ENCODE data around the gene SLC28A2.
A peak's percentile ranks its signal among the peaks of the same experiment; 100 is the strongest.
"Not testable (repeated sequence)": the region's sequence is repeated elsewhere in the genome, so short reads cannot be mapped to it uniquely, and the experiment has no call there.

SLC28A2 gene, protein sequence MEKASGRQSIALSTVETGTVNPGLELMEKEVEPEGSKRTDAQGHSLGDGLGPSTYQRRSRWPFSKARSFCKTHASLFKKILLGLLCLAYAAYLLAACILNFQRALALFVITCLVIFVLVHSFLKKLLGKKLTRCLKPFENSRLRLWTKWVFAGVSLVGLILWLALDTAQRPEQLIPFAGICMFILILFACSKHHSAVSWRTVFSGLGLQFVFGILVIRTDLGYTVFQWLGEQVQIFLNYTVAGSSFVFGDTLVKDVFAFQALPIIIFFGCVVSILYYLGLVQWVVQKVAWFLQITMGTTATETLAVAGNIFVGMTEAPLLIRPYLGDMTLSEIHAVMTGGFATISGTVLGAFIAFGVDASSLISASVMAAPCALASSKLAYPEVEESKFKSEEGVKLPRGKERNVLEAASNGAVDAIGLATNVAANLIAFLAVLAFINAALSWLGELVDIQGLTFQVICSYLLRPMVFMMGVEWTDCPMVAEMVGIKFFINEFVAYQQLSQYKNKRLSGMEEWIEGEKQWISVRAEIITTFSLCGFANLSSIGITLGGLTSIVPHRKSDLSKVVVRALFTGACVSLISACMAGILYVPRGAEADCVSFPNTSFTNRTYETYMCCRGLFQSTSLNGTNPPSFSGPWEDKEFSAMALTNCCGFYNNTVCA

DNA sequence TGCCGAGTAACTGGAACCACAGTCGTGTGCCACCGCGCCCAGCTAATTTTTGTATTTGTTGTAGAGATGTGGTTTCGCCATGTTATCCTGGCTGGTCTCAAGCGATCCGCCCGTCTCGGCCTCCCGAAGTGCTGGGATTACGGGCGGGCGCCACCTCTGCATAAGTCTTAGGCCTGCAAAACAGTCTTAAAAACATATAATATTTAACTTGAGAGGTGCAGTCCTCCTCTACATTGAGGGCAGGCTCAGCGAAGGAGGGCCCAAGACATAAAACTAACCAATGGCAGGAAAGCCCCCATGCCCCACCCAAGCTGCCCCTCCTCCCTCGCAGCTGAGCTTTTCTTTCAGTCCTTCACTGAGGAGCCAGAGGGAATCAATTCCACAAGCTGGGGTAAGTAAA lies at the start of gene SLC28A2:
TSS of gene SLC28A2 (plus strand) at position 347 of the 400 bp plus-strand sequence. CDS start 982 bp downstream, outside the sequence.
- DNase-seq: no peak

DNA sequence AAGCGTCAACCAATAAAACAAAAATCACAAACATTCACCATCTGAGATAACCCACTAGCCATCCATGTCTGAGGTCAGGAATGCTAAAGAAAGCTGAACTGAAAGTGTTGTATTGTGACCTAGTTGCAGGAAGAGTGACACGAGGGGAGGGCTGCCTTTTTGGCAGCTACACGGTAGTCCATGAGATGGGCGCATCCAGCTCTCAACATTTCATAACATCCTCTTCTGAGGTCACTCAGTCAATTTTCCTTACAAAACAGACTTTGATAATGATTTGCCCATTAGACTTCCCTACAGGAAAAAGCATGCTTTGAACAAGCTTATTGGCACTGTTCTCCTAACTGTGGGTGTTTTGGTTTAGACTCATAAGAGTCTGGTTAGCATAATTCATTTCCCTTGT lies 48.9 kb upstream of the SLC28A2 start:
- DNase-seq: no peak

DNA sequence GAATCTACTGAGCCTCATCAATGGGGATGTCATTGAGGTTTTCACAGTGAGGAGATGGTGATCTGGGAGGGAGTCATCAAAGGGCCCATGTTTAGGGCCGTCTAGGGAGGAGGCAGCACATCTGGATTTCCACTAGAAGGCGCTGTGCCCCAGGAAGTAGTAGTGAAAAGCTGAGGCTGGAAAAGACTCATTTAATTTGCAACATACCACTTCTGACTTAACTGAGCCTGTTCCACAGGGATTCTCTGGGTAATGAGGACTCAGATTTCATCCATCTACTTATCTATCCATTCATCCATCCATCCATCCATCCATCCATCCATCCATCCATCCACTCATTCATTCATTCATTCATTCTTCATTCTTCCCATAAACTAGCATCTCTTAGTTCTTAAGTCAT lies 46.8 kb upstream of the SLC28A2 start:
- DNase-seq: peak; percentile 70

DNA sequence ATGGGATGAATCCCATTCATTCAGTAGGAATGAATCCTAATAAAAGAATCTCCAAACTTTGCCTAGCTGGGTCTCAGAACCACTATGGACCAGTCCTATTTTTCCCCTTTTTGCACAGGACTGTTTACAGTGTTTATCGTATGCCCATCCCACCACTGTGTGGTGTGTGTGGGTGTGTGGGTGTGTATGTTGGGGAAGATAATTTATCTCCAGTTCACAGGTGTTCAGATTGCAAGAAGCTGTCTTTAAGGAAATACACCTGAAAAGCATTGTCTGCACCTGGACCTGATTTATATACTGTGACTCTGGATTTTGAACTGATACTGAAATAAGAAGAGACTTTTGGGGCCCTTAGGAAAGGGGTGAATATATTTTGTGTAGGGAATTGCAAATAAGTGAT lies 39.5 kb upstream of the SLC28A2 start:
- no peak for DNase-seq

DNA sequence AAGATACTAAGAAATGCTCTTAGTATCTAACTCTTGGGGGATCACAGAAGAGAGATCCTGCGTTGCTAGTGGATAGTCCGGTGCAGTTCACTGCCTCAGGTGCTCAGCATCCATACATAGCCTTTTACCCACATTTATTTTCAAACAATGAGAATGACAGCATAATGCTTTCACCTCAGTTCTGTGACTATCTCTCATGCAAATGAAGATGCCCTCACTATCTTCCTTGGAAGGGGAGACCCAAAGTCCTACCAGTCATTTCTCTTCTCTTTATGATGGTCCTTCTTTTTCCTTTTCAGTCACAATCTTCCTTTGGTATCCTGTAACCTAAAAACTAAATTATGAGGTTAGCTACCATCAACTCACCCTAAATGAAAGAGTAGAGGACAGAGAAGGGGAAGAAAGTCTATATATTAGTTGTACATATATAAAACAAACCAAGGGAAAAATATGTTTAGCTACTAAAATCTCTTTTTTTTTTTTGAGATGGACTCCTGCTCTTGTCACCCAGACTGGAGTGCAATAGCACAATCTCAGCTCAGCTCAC lies 30.9 kb upstream of the SLC28A2 start:
- DNase-seq: no peak

DNA sequence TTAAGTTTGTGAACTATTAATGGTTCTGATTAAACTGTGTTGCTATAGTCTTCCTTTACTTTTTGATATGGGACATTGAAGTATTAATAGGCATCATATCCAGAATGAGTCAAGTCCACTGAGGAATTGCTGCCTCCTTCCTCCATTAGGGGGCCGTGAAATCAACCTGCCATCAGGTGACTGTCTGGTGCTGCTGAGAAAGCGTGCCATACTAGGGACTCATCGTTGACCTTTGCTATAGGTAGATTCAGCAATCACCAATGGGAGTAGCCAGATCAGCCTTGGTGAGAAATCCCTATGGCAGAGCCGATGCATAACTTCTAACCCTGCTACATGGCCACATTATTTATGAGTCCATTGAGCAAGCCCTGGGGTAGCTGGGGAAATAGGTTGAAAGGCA lies 30.1 kb upstream of the SLC28A2 start:
- no peak for DNase-seq

DNA sequence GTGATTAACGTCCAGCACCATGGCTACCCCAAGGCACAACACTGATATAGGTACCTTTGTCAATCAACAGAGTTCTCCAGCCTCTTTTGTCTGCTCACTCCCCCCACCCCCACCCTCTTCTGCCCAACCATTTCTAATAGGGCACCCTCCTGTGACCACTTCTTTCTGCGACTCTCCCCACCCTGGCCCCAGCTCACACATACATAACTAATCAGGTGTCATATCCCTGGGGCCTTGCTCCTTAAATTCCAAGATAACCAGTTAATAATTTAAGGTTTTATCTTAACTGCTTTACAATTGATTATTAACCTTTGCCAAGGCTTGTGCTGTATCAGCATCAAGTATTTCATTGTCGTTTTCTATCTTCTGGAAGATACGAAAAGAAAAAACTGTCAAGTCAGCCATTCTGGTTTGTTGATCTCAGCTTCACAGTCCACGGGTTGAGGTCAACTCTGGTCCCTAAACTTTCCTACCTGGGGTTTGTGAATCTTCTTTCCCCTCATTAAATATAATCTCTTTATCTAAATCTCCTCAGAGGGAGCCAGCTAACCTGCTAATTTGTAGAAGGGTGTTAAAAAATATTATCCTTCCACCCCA lies 27.3 kb upstream of the SLC28A2 start:
- DNase-seq: no peak

DNA sequence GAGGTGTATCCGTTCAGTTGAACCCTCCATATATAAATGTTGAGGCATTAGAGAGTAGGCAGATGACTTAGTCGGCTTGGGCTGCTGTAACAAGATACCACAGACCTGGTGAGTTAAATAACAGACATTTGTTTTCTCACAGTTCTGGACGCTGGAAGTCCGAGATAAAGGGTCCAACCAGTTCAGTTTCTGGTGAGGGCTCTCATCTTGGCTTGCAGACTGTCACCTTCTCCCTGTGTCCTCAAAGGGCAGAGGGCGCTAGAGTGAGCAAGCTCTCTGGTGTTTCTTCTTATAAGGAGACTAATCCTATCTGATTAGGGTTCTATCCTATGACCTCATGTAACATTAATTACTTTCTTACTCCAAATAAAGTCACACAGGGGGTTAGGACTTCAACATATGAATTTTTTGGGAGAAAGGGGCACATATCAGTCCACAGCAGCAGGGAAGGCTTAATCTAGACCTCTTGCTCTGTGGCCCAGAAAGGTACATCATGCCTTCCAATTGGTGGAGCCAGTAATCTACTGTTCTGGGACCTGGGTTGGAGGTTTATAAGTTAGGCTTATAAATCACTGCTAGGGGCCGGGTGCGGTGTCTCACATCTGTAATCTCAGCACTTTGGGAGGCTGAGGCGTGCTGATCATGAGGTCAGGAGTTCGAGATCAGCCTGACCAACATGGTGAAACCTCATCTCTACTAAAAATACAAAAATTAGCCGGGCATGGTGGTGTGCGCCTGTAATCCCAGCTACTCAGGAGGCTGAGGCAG lies 26.3 kb upstream of the SLC28A2 start:
- no peak for DNase-seq

DNA sequence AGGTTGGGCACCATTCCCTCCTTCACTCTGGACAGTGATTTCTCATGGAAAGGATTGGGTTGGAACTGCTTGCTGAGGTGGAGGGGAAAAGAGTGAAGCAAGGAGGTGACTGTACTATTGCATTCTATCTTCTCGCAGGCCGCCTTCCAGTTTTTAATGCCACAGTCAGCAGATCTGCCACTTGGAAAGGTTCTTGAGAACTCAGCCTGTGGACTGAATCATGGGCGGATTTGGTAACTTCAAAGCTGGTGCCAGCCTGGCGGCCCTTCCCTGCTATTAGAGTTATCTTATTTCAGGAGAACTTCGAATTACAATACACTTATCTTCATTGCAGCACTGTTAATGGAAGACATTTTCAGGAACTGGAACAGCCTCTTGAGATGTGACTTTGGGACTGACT lies 23.1 kb upstream of the SLC28A2 start:
- no peak for DNase-seq

DNA sequence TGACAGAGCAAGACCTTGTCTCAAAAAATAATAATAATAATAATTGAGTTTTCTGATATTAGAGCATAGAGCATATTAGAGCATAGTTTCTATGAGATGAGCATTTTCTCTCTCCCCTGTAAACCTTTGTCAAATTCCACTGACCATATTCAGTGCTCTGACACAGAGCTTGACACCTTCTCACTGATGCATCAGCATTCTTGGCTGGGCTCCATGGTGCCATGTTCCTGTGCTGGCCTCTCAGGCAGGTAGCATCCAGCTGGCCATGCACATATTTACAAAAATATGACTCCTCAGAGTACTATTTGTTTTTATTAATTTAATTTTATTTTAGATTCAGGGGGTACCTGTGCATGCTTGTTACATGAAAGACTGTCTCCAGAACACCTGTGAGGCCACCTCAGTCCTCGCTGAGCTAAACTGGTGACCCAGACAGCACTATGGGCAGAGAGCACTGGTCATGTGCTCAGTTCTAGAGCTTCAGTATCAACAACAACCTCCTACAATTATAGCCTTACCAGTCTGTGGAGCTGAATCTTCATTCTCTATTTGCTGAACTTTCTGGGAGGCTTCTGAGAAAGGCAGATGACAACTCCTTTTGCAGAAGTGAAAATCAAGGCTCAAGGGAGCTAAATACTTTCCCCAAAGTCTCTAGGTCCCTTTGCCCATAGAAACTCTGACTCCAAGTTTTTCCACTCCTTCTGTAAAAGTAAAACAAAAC lies 21.6 kb upstream of the SLC28A2 start:
- DNase-seq: no peak

DNA sequence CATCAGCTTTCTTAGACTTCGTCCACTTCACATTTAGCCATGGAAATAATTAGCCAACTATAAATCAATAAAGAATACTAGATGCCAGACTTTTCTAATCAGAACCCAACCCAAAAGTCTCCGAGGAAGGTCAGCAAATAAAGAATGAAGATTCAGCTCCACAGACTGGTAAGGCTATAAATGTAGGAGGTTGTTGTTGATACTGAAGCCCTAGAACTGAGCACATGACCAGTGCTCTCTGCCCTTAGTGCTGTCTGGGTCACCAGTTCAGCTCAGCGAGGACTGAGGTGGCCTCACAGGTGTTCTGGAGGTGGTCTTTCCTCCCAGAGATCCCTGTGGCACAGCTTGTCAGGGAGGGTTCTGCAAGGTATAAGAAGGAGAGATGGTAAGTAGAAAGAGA lies 20.9 kb upstream of the SLC28A2 start:
- no peak for DNase-seq

DNA sequence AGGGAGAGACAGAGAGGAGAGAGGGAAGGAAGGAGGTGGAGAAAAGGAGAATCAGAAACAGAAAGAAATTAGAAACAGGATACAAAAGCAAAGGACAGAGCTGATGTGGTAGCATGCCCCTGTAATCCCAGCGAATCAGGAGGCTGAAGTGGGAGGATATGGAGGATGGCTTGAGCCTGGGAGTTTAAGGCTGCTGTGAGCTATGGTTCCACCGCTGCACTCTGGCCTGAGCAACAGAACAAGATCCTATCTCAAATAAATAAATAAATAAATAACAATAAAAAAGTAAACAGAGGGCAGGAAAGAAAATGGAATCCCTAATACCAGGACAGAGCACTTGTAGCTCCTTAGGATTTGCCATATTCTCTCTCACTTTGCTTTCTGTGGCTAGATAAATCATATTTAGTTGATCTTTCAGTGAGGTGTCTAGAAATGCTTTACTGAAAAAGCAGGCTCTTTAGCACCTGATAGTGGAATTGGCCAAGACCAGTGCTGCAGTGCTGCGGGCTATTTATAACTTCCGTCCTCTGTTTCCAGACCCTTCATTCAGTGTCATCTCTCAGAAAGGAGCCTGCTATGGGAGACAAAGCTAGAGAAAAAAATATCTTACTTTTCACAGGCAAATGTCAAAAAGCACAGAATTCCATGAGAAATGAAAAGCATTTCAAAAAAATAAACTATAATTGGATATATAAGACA lies 20.0 kb upstream of the SLC28A2 start:
- DNase-seq: no peak

DNA sequence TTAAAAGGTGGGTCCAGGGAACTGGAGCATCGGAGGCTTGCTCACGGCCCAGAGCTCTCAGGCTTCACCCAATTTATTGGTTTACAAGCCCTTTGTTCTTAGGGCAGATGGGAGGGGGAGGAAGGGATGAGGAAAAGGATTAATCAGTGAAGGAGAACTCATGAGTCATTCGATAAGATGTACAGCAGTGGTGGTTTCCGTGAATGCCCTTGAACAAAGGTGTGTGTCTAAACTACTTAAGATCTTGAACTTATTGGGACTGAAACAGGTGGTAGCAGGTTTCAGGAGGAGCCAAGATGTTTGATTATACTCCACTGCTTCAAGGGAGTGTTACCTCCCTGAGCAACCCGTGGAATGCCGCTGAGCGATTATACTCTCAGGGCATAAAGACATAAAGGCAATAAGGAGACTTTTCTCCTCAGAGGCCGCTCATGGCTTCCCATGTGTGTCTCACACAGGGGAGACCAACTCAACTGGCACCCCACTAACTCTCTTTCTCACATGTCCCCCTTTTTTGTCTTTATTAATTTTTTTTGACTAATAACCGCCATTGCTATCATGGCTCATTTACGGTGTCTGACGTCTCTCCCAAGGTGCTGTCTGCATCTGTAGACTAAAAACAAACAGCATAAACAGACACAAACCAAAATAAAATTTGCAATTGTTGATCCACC lies 17.3 kb upstream of the SLC28A2 start:
- no peak for DNase-seq

DNA sequence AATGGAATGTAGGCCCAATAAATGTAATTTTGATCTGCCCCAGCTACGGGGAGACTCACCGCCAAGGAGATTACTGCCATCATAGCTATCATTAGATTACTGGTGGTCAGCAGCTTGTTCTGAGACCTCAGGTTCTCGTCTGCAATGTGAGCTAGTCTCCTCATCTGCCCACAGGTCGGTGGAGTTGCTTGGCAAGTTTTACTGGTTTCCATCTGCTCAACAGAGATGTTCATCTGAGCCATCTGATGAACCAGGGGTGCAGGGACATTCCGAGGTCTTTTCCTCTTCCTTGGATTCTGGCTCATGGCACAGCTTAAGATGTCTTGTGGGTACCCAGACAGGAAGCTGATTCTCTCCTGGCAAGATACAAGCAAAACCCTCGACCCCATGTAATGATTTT lies 15.2 kb upstream of the SLC28A2 start:
- DNase-seq: not testable (repeated sequence)

DNA sequence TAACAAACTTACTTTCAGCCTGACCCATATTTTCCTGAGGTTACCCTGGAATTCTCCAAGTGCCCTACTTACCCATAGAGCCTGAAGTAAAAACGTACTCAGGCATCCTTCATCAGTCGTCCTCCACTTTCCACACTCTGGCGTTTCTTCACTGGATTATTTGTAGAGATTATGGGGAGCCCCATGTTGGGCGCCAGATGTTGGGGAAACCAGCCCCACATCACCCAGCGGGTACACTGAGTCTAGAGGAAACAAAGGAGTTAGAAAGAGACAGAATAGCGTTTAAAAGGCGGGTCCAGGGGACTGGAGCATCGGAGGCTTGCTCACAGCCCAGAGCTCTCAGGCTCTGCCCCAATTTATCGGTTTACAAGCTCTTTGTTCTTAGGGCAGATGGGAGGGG lies 9.7 kb upstream of the SLC28A2 start:
- DNase-seq: no peak

DNA sequence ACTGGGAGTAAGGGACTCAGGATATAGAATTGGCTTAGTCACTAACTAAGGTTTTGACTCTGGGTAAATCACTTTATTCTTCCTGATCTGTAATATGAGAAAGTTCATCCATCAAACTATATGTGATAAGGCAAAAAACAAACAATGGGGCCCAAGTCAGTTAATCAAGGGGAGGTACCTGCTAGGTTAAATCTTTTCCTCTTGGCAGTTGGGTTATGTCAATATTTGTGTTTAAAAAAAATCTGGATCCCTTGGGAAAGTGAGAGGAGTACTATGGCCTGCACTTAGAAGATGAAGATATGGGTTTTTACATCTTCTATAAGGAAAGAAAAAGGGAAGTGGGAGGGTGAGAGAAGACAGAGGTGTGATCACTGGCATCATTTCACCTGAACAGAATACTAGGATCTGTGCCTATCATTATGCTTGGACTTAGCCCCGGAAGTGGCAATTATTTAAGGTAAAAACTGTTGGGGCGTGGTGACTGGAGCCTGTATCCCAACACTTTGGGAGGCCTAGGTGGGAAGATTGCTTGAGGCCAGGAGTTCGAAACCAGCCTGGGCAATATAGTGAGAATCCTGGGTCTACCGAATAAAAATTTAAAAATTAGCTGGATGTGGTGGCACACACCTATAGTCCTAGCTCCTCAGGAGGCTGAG lies 2.8 kb upstream of the SLC28A2 start:
- DNase-seq: no peak

DNA sequence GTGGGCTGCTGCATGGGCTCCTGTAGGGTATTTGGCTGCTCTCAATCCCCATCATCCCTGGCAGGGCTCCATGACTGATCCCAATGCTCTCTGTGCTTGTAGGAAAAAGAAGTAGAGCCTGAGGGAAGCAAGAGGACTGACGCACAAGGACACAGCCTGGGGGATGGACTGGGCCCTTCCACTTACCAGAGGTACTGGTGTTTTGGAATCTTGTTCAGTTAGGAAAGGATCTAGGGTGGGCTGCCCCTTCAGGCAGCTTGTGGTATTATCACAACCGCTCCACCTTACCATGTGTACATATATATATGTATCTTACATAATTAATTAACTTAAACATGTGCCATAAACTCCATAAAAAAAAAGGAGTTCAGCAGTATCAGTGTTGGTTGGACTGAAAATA lies 1.3 kb downstream of the SLC28A2 start:
- DNase-seq: peak; percentile 3

DNA sequence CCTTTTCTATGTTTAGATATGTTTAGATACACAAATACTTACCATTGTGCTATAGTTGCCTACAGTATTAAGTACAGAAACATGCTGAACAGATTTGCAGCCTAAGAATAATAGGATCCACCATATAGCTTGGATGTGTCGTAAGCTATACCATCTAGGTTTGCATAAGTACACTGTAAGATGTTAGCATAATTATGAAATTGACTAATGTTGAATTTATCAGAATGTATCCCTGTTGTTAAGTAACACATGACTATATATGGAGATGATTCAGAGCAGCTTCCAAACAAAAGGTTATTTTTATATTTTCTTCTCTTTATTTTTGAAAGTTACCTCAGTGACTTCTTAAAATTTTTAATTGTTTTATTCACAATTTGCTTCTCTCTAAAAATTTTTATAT lies 2.4 kb downstream of the SLC28A2 start:
- DNase-seq: peak; percentile 61

DNA sequence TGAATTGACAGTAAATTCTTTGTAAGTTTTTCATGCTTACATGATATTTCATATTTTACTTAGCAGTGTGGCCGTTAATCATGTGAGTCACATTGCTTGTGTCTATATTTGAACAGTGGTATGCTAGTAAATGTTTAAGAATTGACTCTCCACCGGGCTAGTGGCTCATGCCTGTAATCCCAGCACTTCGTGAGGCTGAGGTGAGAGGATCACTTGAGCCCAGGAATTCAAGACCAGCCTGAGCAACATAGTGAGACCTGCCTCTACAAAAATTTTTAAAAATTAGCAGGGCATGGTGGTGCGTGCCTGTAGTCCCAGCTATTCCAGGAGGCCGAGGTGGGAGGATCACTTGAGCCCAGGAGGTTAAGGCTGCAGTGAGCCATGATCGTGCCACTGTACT lies 2.8 kb downstream of the SLC28A2 start:
- peak; percentile 83 for DNase-seq

DNA sequence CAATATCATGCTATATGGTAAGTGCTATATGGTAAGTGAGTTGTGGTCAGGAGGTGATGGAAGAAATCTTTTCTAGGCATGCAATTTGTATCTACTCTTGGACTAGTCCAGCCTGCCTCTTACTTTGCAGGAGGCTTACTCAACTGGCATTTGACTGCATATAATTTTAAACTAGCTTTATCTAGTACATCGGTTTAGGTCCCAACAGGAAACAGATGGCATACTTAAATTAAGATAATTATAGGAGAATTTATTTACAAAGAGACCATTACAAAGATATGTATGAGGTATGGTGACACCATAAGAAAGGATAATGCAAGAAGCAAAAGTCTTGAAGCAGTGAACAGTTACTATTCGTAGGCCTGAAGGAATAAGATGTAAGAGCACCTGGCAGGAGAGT lies 7.8 kb downstream of the SLC28A2 start:
- DNase-seq: no peak

Measured in HCEC 1CT (cell line).